Measurements from ENCODE around the gene MGARP. TPM values are rescaled to one million over a fixed set of nuclear protein-coding genes. Genes with fewer than 3 reads are reported as not detected.

The MGARP gene
- total and polyA plus RNA-seq, 9 of the 15 experiments (the other 6 are each of a cell fraction or from before 2014, with no cell fraction given), result 0.11 to 0.45 (median 0.23) TPM; not detected in 4

- peak in 1 of 2 experiments; percentile 76; a peak in 2 of 4 replicates for TF ChIP-seq ZNF318 (IDR thresholded peaks at IDR 0.05; ENCODE audit: borderline replicate concordance in 1 of 2, low read depth in 1 of 2)
- no peak for TF ChIP-seq KLF13 (tag; IDR thresholded peaks at IDR 0.05; ENCODE audit: borderline replicate concordance, low read depth)
- no peak for TF ChIP-seq THRAP3 (IDR thresholded peaks at IDR 0.05; ENCODE audit: borderline replicate concordance)
- TF ChIP-seq SFPQ (IDR thresholded peaks at IDR 0.05; ENCODE audit: low read depth, low read length), result no peak
- no peak for TF ChIP-seq CBX2 (IDR thresholded peaks at IDR 0.05; ENCODE audit: insufficient read depth, low read length, poor library complexity, severe bottlenecking)
- TF ChIP-seq MLLT1 (IDR thresholded peaks at IDR 0.05), result peak in 1 of 2 experiments; percentile 92; a peak in 2 of 4 replicates
- TF ChIP-seq RBM34 (IDR thresholded peaks at IDR 0.05; ENCODE audit: borderline replicate concordance, insufficient read depth, low read length), result no peak
- TF ChIP-seq E2F8 (IDR thresholded peaks at IDR 0.05; ENCODE audit: low read depth, partially characterized antibody), result no peak
- TF ChIP-seq NFATC3 (IDR thresholded peaks at IDR 0.05), result no peak
- TF ChIP-seq SMAD2 (IDR thresholded peaks at IDR 0.05; ENCODE audit: low read depth, low read length), result no peak
- peak; percentile 97 for TF ChIP-seq BHLHE40 (IDR thresholded peaks at IDR 0.05; ENCODE audit: low read length)
Observed at GRCh38 chr4:139266583-139267257, 13.3 kb downstream of the MGARP start (continued).

Data from K562 (cell line).